ENCODE measurements around the gene SLC9A5.

DNA sequence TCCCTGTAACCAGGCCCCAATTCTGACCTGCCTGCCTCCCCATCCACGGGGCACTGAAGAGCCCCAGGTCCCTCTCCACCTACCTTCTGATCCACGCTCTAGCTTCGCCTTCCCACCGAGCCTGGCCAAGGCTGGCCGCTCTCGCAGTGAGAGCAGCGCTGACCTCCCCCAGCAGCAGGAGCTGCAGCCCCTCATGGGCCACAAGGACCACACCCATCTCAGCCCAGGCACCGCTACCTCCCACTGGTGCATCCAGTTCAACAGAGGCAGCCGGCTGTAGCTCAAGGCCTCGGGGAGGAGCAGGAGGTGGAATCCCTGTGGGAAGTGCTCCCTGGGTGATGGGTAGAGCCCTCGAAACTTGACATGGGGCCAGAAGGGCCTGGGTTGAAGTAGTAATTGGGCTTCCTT lies 22.2 kb downstream of the SLC9A5 start:
- TF ChIP-seq CTCF (conservative IDR thresholded peaks at IDR 0.05; ENCODE audit: low read depth, low read length) (no peak), EZH2 (IDR thresholded peaks at IDR 0.05; ENCODE audit: low read length, unreplicated experiment) (no peak)

Data from PC-3 (cell line).